Thoracic aorta (tissue), 2 donors: ENCODE results near the gene FOXP3. TPM values are rescaled to one million over a fixed set of nuclear protein-coding genes. Genes with fewer than 3 reads are reported as not detected.

Experiments used
- ATAC-seq: fragments of 150-250 bp; one replicate; pipeline ENCODE4 v1.8.0; 2017; ENCODE audit warnings: low read depth; ENCODE audit not compliant: insufficient number of reproducible peaks, low FRiP score
- DNase-seq: peaks from one replicate; pipeline ENCODE4 v3.0.0-alpha.2; 2020; ENCODE audit warnings: low spot score
- H3K27ac ChIP-seq, 2 donors: fragments of 200-600 bp; sonication (generic); 1 replicate in 1 of 2; 2 replicates in 1 of 2; pipeline ENCODE4 v1.5.1; 2016; ENCODE audit warnings: mild to moderate bottlenecking in 2 of 2, moderate library complexity in 2 of 2
- H3K27me3 ChIP-seq: fragments of 200-600 bp; sonication (generic); replicated peaks from 2 replicates; pipeline ENCODE4 v1.6.0; 2016; ENCODE audit warnings: mild to moderate bottlenecking; ENCODE audit not compliant: insufficient read depth
- H3K36me3 ChIP-seq: fragments of 200-600 bp; sonication (generic); one replicate; pipeline ENCODE4 v1.5.1; 2016
- H3K4me1 ChIP-seq, 2 donors: fragments of 200-600 bp; sonication (generic); 1 replicate in 1 of 2; 2 replicates in 1 of 2; pipeline versions ENCODE4 v1.5.1 to v1.6.0; 2016; ENCODE audit warnings: low read depth in 2 of 2, mild to moderate bottlenecking in 1 of 2; ENCODE audit not compliant: control insufficient read depth in 1 of 2
- H3K4me3 ChIP-seq: fragments of 200-600 bp; sonication (generic); 2 replicates; pipeline ENCODE4 v1.5.1; 2016; ENCODE audit warnings: mild to moderate bottlenecking
- H3K9me3 ChIP-seq: fragments of 200-600 bp; sonication (generic); 2 replicates; pipeline ENCODE4 v1.5.1; 2016
- total RNA-seq, 2 donors: library from RNA; depleted of rRNA; stranded (reverse); fragments of >200 nt; gene quantifications; one replicate each; pipeline versions ENCODE4 v1.1.0 to v1.2.3, GENCODE V29; 2016
- TF ChIP-seq, protein P1 (sequence below): fragments of 200-600 bp; sonication (generic); IDR thresholded peaks from one replicate; pipeline ENCODE4 v1.5.1; 2019; ENCODE audit warnings: antibody characterized with exemption

The FOXP3 gene
- total RNA-seq, 2 donors from 2014 or later, result not detected

DNA sequence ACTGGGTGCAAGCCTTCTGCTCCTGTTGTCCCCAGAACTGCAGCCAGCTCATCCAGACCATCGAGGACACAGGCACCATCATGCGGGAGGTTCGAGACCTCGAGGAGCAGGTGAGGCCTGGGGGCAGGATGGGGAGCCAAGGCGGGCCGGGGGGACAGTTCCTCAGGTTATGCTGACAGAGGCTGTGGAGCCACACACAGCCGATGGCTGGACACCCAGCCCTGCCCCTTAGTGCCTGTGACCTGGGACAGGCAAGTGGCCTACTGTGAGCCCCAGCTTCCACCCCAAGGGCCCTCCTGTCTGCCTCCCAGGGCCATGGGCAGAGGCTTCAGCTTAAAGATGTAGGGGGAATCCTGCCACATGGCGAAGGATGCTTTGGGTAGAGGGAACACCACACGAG is 14.9 kb downstream of the FOXP3 start:
- Histone ChIP-seq H3K4me1 (no peaks in the 10 kb centered on the region), H3K36me3 (peaks cover 2% of the 10 kb centered on the region), H3K27me3 (no peaks in the 10 kb centered on the region), H3K9me3 (no peaks in the 10 kb centered on the region), H3K4me3 (no peak overlapping the region), H3K27ac (no peak overlapping the region)
- TF ChIP-seq, protein P1, sequence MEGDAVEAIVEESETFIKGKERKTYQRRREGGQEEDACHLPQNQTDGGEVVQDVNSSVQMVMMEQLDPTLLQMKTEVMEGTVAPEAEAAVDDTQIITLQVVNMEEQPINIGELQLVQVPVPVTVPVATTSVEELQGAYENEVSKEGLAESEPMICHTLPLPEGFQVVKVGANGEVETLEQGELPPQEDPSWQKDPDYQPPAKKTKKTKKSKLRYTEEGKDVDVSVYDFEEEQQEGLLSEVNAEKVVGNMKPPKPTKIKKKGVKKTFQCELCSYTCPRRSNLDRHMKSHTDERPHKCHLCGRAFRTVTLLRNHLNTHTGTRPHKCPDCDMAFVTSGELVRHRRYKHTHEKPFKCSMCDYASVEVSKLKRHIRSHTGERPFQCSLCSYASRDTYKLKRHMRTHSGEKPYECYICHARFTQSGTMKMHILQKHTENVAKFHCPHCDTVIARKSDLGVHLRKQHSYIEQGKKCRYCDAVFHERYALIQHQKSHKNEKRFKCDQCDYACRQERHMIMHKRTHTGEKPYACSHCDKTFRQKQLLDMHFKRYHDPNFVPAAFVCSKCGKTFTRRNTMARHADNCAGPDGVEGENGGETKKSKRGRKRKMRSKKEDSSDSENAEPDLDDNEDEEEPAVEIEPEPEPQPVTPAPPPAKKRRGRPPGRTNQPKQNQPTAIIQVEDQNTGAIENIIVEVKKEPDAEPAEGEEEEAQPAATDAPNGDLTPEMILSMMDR, result no peak
- ATAC-seq (no peak), DNase-seq (no peak)

DNA sequence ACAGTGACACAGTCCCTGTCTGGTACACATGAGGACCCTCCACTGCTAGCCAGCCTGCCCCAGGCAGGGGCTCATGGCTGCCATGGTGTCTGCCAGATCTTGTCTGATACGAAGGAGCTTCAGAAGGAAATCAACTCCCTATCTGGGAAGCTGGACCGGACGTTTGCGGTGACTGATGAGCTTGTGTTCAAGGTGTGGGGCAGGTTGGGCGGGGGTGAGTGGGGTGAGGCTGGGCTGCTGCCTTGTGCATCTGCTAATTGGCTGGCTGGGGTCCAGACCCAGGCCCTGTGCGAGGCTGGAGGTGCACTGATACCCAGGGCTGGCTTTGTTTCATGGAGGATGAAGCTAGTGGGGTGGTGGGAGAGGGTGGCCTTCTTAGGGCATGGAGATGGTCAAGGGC is 15.4 kb downstream of the FOXP3 start:
- Histone ChIP-seq H3K4me3 (no peak overlapping the region), H3K36me3 (peaks cover 2% of the 10 kb centered on the region), H3K27me3 (no peaks in the 10 kb centered on the region), H3K9me3 (no peaks in the 10 kb centered on the region), H3K27ac (no peak overlapping the region), H3K4me1 (no peaks in the 10 kb centered on the region)
- ATAC-seq, result no peak
- no peak for DNase-seq
- TF ChIP-seq, protein P1, result no peak

DNA sequence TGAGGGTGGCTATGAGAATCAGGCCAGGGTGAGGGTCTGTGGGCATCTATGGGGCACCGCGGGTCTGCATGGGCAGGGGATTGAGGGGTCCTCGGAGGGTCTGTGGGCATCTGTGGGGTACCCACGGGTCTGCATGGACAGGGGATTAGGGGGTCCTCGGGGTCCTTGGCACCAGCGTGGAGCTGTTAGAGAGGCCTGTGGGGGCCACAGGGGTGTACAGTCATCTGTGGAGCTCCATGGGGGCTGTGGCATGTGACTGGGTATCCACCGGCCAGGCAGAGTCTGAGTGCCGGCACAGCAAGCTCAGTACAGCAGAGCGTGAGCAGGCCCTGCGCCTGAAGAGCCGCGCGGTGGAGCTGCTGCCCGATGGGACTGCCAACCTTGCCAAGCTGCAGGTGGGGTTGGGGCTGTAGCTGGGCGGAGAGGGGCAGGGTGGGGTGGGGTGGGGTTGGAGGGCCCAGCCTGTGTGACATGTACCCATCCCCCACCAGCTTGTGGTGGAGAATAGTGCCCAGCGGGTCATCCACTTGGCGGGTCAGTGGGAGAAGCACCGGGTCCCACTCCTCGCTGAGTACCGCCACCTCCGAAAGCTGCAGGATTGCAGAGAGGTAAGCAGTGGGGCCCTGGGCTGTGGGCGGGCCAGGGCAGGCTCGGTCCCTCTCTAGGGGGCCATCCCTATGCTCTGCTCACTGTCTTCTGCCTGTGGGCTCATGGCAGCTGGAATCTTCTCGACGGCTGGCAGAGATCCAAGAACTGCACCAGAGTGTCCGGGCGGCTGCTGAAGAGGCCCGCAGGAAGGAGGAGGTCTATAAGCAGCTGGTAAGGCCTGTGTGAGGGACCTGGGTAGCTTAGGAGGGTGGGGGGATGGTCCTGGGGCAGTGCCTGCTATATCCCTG is 16.3 kb downstream of the FOXP3 start:
- peaks cover 6% of the 10 kb centered on the region for H3K36me3 ChIP-seq

DNA sequence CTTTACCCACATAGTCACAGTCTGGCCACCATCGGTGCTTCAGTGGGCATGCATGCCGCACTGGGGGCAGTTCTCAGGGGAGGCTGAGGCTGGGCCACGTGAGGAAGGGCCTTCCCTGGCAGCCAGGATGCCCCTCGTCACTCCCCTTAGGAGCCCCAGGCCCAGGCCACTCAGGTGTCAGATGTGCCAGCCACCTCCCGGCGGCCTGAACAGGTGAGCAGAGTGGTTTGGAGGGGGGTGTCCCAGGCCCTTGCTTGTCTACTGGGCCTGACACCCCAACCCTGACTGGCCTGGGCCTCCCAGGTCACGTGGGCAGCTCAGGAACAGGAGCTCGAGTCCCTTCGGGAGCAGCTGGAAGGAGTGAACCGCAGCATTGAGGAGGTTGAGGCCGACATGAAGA is 17.2 kb downstream of the FOXP3 start:
- TF ChIP-seq, protein P1, result no peak
- no peak for ATAC-seq
- Histone ChIP-seq H3K27ac (no peak overlapping the region), H3K4me1 (no peaks in the 10 kb centered on the region), H3K27me3 (no peaks in the 10 kb centered on the region), H3K4me3 (no peak overlapping the region), H3K9me3 (no peaks in the 10 kb centered on the region), H3K36me3 (peaks cover 10% of the 10 kb centered on the region)
- no peak for DNase-seq

More for the DNA sequence above, 16.3 kb downstream of the FOXP3 start:
- Histone ChIP-seq H3K4me1 (no peaks in the 10 kb centered on the region), H3K27ac (no peak overlapping the region), H3K27me3 (no peaks in the 10 kb centered on the region), H3K9me3 (no peaks in the 10 kb centered on the region), H3K4me3 (no peak overlapping the region)
- ATAC-seq (no peak), DNase-seq (no peak)
- TF ChIP-seq, protein P1, result no peak

DNA sequence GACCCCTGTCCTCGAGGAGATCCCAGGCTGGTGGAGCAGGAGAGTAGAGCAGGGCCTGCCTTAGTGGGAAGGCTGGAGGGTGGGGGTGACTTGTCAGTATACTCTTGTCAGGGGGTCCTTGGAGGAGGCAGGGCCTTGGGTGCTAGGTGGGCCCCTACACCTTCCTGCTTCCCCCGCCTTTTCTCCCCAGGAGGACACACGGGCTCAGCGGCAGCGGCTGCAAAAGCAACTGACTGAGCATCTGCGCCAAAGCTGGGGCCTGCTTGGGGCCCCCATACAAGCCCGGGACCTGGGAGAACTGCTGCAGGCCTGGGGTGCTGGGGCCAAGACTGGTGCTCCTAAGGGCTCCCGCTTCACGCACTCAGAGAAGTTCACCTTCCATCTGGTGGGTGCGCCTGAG is 18.0 kb downstream of the FOXP3 start:
- Histone ChIP-seq H3K27ac (no peak overlapping the region), H3K36me3 (peaks cover 10% of the 10 kb centered on the region), H3K27me3 (no peaks in the 10 kb centered on the region)

More for the DNA sequence above, 18.0 kb downstream of the FOXP3 start:
- ATAC-seq, result no peak
- DNase-seq, result no peak
- TF ChIP-seq, protein P1, result no peak
- H3K9me3 ChIP-seq, result no peaks in the 10 kb centered on the region
- no peaks in the 10 kb centered on the region for H3K4me1 ChIP-seq
- H3K4me3 ChIP-seq, result no peak overlapping the region
